Right ventricle myocardium superior (tissue), 1 donor: ENCODE results near the gene TAOK3. TPM values are rescaled to one million over a fixed set of nuclear protein-coding genes. Genes with fewer than 3 reads are reported as not detected.
A peak's percentile ranks its signal among the peaks of the same experiment; 100 is the strongest.
"Not testable (repeated sequence)": the region's sequence is repeated elsewhere in the genome, so short reads cannot be mapped to it uniquely, and the experiment has no call there.

ENCODE experiments used
- ATAC-seq: fragments of 200-7000 bp; cut with Tn5 transposase; one replicate; pipeline ENCODE4 v1.9.1; 2020; ENCODE audit warnings: mild to moderate bottlenecking; ENCODE audit not compliant: poor library complexity
- DNase-seq: peaks from one replicate; pipeline ENCODE4 v3.0.0-alpha.2; 2020
- intact Hi-C: fragments of 100-400 bp; cut with DNase I; formaldehyde crosslinking; loops from one replicate; pipeline ENCODE4 v1.11.2; 2022
- total RNA-seq: library from RNA; stranded (reverse); fragmentation: NEBNext Ultra II Directional; extraction: Animal tissue kit (Norgen Biotek cat#: 25700); gene quantifications from one replicate; pipeline ENCODE4 v1.2.1, GENCODE V29; 2021
- donor health status: DM: no; HTN: yes; CAD: no; lungs with severe emphysema.

TAOK3 gene
- total RNA-seq, 1 donor from 2014 or later = 21.8 TPM

DNA sequence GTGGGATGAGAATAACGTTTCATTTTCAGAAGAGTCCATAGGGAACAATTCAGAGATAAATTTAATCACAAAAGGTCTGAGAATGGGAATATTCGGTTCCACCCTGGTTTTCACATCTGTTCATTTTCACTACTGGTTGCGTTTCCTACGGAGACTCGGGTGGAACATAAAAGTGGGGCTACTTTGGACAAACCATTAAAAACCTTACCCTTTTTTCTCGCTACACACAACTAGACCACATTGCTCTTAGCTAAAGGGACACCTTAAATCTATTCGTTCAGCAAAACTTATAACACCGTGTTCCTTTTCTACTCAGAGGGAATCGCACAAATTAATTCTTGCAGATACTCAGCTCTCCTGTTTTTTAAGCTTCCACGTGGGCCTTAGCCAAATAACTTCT is 2.6 kb upstream of the TAOK3 start:
- DNase-seq = no peak
- no peak for ATAC-seq
- intact Hi-C loops = loop anchor here (5.0 to 10.0 kb wide), 3 partner anchors 188 to 501 kb away; partner anchors contain the start of gene PEBP1

DNA sequence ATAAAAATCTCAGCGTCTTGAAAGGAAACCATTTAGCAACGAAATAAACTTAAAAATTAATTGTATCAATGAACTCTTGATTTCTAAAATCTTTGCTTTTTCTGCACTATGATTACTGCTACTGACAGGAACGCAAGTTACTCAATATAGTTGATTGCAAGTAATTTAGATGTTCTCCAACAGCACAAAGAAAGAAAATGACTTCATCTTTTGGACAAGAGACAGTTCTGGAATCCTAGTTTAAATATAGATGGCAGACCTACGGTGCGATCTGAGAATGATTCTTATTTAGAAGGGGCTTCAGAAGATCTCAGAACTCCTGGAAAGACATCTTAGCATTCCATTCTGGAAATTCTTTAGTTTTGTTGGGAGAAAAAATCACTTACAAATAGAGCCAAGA is 2.2 kb upstream of the TAOK3 start:
- intact Hi-C loops = loop anchor here (5.0 to 10.0 kb wide), 3 partner anchors 188 to 500 kb away; partner anchors contain the start of gene PEBP1
- ATAC-seq (no peak), DNase-seq (no peak)

DNA sequence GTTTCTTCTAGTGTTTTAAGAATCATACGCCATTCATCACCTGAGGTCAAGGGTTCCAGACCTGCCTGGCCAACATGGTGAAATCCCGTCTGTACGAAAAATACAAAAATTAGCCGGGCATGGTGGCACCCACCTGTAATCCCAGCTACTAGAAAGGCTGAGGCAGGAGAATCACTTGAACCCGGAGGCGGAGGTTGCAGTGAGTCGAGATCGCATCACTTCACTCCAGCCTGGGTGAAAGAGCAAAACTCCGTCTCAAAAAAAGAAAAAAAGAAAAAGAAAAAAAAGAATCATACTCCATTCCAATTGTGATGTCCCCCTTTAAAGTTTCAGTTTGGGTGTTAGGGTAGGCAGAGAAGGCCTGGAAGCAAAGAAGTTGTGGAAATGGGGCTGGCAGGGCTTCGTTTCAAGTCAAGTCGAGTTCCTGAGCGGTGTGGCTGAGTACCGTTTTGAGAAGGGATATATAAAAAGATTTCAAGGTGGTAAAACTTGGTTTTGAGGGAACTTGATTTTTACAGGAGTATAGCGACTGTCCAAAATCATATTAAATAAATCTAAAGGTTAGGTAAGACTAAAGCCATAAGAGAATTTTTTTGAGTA is 1.5 kb upstream of the TAOK3 start:
- DNase-seq (no peak), ATAC-seq (no peak)
- intact Hi-C loops = loop anchor here (10.0 kb wide), 2 partner anchors 239 to 499 kb away; partner anchors contain the start of gene PEBP1

DNA sequence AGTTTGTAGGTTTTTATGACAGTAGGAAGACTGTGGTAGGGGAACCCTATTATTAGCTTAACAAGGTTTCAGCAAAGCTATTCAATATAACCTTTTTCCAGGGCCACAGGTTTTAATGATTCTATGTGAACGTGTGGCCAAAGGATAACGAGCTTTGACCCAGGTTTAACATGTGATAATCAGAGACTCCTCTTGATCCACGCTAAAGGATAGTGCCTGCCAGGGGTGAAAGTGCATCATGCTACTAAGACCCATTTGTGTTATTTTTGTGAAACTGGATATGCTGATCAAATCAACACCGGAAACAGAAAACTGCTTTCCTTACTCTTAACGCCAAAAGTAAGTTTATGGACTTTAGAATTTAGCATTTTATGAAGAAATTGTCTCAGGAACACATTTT is 909 bp upstream of the TAOK3 start:
- DNase-seq = no peak
- intact Hi-C loops = loop anchor here (10.0 kb wide), 2 partner anchors 239 to 499 kb away; partner anchors contain the start of gene PEBP1
- no peak for ATAC-seq

DNA sequence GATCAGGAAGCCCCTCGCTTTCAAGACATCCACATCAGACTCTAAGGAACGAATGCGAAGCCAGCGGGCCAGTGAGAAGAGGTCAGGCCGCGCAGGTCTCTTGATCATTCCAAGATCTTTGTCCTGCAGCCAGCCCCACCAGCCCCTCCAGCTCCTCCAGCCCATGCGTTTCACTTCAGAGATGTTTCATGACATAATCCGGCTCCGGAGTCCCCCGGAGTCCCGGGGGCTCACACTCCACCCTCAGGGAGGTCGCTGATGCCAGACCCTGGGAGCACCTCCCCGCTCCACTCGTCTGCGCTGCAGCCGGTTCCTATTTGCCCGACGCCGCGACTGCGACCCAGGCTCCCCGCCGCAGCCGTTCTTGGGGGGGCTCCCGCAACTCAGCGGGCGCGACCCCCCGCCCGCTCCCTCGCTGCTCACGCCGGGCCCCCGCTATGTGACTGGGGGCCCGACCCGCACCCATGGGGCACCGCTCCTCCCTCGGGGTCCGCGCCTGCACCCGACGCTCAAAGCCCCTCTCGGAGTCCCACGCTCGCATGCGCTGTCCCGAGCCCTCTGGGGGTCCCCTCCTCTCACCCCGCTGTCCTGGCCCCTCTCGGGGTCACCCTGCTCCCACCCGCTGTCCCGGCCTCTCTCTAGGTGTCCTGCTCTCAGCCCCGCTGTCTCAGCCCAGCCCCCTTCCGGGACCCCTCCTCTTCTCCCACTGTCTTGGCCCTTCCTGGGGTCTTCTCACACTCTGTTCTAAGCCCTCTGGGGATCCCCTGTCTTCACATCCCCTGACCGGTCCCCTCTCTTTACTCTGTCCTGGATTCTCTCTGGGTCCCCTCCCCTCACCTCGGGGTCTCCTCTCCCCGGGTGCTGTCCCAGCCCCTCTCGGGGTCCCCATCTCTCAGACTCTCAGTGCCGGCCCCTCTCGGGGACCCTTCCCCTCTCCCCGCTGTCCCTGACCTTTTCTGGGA is 1.1 kb downstream of the TAOK3 start:
- no peak for ATAC-seq
- DNase-seq = peak; percentile 53
- intact Hi-C loops = loop anchor here (10.0 kb wide), 2 partner anchors 237 to 497 kb away; partner anchors contain the start of gene PEBP1

DNA sequence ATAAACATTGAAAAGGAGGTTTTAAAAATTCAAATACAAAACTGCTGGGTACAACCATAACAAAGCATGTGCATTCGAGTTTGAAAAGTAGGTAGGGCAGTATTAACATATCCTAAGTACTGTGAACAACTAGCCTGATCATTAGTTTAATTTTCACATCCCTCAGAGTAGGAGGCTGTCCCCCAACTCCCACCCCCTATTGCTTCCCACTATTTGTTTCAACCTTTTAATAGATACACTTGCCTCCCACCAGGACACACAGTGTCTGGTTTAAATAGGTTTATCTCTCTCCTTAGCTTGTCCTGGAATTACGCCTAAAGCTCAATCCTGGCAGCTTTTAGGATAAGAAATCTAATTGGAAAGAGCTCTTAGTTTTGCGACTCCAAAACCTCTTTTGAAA is 2.1 kb downstream of the TAOK3 start:
- intact Hi-C loops = loop anchor here (10.0 kb wide), 2 partner anchors 236 to 496 kb away; partner anchors contain the start of gene PEBP1

DNA sequence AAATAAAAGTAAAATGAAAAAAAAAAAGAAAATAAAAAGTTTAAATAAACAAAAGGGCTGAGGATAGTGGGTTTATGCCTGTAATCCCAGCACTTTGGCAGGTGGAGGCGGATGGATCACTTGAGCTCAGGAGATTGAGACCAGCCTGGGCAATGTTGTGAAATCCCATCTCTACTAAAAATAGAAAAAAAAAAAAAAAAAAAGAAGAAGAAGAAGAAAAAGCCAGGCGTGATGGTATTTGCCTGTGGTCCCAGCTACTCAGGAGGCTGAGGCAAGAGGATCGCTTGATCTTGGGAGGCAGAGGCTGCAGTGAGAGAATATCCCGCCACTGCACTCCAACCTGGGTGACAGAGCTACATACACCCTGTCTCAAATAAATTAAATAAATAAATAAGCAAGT is 3.9 kb downstream of the TAOK3 start:
- no peak for DNase-seq
- intact Hi-C loops = no loop called here
- ATAC-seq = no peak

More for the DNA sequence above, 2.1 kb downstream of the TAOK3 start:
- ATAC-seq (no peak), DNase-seq (no peak)

DNA sequence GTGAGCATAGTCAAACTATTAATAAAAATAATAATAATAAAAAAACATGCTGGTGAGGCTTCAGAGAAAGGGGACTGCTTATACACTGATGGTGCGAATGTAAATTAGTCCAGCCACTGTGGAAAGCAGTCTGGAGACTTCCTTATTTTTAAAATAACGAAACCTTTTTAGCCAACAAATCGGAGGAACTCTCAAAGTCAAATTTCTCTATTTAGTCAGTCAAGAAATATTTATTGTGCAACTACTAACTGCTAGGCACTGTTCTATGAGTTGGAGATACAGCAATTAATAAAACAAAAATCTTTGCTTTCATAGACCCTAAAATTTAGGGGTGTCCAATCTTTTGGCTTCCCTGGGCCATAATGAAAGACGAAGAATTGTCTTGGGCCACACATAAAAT is 10.8 kb downstream of the TAOK3 start:
- no peak for DNase-seq
- intact Hi-C loops = no loop called here
- ATAC-seq = no peak

DNA sequence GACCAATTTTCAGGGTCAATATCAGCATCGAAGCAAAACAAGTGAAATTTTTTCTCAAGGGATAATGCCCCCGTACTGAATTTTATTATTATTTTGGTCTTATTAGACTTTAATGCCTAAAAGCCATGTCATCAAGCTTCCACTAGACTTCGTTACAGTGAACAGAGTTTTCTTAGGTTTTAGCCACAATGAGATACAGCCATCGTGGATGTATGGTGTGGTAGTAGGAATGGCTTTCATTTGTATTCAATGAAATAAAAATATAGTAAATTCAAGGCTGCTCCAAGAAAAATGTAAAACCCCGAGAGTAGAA is 11.7 kb downstream of the TAOK3 start:
- intact Hi-C loops = no loop called here
- ATAC-seq = no peak
- no peak for DNase-seq

DNA sequence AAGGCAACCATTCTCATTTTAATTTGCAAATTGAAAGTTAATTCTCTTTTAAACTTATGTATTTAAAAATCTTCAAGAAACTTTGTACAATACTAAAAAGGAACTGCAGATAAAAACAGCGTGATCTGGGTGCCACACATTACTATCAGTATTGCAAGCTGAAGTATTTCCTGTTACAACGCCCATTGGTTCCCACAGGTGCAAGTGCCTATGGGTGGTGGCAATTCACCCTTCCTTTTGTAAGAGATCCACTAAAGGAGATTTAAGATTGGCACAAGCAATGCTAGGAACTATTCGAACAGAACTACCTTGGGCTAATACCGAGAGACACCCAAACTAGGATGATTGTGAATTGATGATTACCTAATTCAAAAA is 13.2 kb downstream of the TAOK3 start:
- intact Hi-C loops = no loop called here
- no peak for DNase-seq
- no peak for ATAC-seq

DNA sequence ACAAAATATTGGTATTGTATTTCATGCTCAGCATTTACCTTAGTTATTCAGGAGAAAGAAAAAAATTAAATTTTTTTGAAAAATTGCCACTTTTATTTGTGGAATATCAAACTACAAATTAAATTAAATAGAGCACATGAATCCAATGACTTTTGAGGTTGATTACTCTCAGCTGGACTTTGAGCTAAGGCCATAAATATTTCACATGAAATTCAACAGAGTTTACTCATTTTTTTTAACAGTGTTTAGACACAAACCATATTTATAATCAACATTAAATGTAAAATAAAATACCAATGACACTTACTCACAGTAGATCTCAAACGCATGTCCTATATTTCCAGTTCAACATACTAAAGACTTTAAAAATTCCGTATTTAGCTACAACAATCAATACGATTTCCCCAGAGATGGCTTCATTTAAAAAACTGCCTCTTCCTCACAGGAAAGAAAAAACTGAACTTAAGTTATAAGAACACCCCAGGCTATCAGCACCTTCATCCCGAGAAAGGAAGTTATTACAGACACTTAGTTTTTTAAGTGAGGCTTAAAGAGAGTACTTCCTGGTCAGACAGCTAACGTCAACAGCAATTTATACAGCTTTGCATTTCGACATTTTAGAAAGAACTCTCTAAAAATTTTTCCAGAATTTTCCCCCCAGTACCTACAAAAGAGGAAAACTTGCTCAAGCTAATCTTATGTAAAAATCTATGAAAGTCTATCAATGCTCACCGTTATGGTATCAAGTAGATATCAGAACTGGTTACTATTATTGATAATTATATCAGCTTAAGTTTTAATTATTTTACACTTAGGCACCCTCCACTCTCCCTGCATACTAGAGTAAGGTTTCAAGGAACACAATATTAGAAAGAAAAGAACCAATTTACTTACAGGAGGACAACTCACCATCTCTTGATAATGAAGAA is 13.8 kb downstream of the TAOK3 start:
- ATAC-seq = peak; percentile 44
- intact Hi-C loops = no loop called here
- DNase-seq = no peak

DNA sequence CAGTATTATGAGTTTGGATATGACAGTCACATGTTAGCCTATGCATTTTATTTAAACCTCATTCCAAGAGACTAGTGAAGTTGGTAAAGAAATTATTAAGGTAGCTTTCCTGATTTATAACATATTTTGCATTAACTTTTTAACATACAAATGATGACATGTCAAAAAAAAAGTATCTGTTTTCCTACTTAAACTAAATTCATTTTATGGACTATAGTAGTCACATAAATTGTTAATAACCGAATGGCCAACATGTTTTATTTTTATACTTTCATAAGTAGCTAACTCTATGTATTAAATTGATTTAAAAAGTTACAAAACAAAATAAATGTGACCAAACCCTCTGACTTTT is 14.7 kb downstream of the TAOK3 start:
- ATAC-seq (no peak), DNase-seq (no peak)
- intact Hi-C loops = no loop called here

DNA sequence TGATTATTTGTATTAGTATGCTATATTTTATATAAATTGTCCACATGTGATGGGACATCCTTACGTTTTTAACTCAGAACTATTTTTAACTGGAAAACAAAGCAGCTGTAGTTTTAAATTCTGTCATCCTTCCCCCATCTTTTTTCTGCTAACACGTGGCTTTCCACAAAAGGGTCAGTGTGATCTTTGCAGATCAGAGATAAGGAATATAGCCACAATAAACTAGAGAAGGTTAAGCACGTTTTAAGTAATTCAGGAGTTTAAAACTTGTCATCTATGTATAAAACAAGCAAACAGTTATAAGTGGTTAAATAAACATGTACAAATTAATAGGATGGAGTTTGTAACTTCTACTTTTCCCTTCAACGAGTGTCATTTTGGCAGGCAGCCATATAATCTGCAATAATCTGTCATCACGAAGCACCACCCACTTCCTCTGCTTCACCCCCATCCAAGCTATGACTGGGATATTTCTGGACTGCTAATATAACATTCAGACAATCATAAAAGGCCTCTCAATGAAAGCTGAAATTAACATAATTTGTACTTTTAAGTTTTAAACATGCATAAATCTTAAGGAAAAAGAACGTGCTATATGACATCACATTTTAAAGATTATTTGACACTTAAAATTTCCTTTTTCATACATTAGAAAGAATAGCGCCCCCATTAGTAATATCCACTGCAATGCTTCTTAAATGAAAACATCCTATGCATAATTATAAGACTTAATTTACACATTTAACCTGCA is 15.3 kb downstream of the TAOK3 start:
- ATAC-seq (peak; percentile 86), DNase-seq (no peak)
- intact Hi-C loops = no loop called here

DNA sequence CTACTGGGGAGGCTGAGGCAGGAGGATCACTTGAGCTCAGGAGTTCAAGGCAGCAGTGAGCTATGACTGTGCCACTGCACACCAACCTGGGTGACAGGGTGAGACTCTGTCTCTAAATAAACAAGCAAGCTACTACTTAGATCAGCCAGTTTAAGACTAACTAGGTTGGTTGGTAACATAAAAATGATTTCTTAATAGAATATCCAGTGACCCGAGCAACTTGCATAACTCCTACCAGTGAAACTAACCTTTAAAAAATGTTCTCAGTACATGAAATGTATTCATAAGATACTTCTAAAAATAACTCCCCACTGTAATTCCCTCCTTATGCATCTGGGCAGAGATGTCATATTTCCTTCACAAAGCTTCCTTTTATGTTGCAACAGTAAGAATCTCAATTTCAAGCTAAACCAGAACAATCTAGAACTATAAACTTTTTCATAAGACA is 15.9 kb downstream of the TAOK3 start:
- ATAC-seq (peak; percentile 64), DNase-seq (no peak)
- intact Hi-C loops = no loop called here

DNA sequence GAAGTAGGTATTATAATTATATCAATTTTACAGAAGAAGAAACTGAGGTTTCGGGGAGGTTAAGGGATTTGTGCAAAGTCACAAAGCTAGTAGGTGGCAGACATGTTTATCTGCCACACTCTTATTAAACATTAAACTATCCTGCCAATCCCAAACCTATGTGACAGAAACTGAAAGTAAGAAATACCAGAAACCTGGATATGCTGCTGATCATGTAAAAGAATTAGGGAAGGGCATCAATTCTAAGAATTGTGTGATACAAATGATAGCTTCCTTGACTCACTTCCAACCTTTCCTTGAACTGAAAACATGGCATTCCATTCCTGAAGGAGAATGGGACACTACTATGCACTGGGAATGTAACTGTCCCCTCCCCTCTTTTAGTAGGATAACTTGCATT is 16.9 kb downstream of the TAOK3 start:
- ATAC-seq = no peak
- no peak for DNase-seq
- intact Hi-C loops = no loop called here

DNA sequence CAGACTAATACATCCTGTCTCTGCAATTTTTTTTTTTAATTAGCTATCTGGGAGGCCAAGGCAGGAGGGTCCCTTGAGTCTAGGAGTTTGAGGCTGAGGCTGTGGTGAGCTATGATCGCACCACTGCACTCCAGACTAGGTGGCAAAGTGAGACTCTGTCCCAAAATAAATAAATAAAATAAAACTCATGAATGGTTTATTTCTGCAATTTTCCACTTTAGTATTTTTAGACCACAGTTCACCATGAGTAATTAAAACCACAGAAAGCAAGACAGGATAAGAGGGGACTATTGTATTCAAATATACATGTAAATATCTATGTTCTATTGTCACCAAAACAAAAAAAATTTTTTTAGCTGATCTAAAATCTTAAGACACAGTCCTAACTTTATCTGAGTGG is 17.8 kb downstream of the TAOK3 start:
- intact Hi-C loops = no loop called here
- ATAC-seq (no peak), DNase-seq (no peak)

DNA sequence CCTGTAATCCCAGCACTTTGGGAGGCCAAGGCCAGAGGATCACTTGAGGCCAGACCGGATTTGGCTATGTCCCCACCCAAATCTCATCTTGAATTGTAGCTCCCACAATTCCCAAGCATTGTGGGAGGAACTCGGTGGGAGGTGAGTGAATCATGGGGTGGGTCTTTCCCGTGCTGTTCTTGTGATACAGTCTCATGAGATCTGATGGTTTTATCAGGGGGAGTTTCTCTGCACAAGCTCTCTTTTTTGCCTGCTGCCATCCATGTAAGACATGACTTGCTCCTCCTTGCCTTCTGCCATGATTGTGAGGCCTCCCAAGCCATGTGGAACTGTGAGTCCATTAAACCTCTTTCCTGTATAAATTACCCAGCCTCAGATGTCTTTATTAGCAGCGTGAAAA is 18.2 kb downstream of the TAOK3 start:
- intact Hi-C loops, ATAC-seq, DNase-seq: not testable (repeated sequence)

DNA sequence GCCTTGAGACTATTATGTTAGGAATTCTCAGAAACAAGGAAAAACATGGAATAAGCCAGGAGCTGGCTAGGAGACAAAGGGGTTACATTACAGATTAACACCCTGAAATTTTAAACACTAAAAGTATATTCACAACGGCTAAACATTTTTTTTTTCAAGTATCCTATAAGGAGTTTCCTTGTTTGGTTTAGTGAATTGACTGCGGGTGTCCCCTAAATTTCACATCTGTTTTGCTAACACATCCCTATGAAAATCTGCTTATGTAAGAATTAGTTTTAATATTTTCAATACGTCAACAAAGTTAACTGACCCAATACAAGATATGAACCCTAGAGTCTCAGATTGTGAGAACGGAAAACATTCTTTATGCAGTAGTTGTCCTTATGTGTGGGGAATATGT is 19.0 kb downstream of the TAOK3 start:
- DNase-seq = no peak
- ATAC-seq = no peak
- intact Hi-C loops = no loop called here
